GM19324 (cell line): ENCODE data around the gene CHAT.

Experiments
- ATAC-seq: cut with Tn5 transposase; IDR thresholded peaks from one replicate; pipeline ENCODE4 v1.9.1; 2021; ENCODE audit warnings: mild to moderate bottlenecking, moderate library complexity; ENCODE audit not compliant: unreplicated experiment, low FRiP score

Gene CHAT

GRCh38 chr10:49596836-49597235 lies 17.0 kb upstream of the CHAT start:
- ATAC-seq = no peak

DNA sequence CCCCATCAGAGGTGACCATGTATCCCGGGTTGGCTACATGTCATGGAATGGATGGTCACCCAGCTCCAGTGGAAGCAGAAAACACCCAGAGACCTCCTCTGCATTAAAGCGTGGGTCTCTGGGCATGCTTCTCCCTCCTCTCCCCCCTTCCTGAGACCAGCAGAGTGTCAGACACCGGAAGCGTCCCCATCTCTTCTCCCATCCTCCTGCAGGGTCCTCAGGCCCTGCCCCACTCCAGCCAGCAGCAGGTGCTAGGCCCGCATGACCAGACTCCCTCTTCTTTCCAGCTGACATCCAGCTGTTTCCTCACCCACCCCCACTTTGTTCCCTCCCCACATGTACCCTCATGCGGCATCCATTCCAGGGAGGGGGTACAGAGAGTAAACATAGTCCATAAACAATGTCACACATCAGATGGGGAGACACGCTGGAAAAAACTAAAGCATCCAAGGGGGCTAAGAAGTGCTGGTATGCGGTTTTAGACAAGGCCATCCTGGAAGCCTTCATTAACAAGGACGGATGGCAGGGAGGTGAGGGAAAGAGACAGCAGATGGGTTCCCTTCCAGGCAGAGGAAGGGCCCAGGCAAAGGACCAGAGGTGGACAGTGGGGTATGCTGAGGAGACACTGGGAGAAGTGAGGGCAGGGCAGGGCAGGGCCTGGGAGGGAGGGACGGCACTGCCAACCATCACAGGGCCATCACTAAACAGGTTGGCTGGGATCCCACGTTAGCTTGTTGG lies 16.2 kb upstream of the CHAT start:
- ATAC-seq = no peak

- ATAC-seq = no peak
These were observed 15.5 kb upstream of the CHAT start for GRCh38 chr10:49598164-49598856.

- ATAC-seq = no peak
These were observed 14.9 kb upstream of the CHAT start for GRCh38 chr10:49598986-49599385.

GRCh38 chr10:49599546-49599945 lies 14.3 kb upstream of the CHAT start:
- ATAC-seq = no peak

DNA sequence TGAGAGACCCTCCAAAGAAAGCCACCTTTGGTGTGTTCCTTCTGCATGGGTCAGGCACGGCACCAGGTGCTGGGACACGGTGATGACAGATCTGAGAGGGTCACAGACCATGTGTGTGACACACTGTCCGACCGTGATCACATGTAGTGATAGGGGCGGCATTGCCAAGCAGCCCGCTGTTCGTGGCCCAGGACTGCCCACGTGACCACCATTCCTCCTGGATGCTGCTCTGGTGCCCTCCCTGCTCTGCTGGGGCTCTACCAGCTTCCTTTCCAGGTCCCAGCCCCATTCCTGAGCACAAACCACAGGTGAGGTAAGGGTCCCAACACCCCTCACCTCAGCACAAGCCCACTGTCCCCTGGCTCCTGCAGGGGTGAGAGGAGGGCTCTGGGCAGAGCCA lies 13.8 kb upstream of the CHAT start:
- ATAC-seq = no peak

- no peak for ATAC-seq
These were observed 12.9 kb upstream of the CHAT start for GRCh38 chr10:49600781-49601400.

DNA sequence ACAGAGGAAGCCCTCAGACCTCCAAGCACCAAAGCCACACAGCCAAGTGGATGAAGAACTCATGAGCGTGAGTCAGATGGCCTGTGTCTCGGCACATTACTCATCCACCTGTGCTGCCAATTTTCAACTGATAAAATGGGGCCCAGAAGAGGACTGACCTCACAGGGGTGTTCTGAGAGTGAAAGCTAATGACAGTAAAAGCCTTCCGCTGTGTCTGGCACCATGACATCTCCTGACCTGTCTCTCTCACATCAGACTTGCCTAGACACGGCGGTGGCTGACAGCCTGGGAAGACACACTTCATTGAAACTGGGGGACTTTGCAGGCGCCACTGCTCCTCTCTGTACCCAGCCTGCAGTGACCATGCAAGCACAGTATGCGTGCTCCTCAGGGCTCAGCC lies 12.0 kb upstream of the CHAT start:
- ATAC-seq = no peak

GRCh38 chr10:49602380-49603023 lies 11.3 kb upstream of the CHAT start:
- no peak for ATAC-seq

- no peak for ATAC-seq
These were observed 8.5 kb upstream of the CHAT start for GRCh38 chr10:49605216-49605938.

- no peak for ATAC-seq
These were observed 7.8 kb upstream of the CHAT start for GRCh38 chr10:49605939-49606509.

DNA sequence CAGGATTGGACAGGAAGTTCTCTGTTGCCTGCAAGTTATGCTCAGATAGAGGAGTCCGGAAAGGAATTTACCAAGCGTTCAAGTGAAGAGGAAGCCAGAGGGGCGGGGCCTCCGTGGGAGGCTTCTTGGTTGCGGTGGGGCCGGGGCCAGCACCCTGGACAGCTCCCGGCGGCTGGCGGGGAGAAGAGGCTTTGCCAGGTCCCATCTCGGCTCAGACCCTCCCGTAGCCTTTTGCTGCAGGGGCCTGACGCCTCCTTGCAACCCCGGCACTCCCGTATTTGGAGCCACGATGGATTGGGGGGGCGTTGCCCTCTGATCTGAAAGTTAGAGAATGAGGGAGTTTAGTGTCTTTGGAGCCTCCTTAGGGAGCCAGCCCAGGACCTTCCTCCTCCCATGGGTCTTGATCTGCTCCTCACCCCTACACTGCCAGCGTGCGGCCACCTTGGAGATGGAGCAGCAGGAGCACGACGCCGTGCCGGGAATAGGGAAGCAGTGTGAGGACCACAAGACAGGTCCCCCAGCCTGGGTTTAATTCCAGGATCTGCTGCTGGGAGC lies 6.8 kb upstream of the CHAT start:
- ATAC-seq = peak; percentile 57

DNA sequence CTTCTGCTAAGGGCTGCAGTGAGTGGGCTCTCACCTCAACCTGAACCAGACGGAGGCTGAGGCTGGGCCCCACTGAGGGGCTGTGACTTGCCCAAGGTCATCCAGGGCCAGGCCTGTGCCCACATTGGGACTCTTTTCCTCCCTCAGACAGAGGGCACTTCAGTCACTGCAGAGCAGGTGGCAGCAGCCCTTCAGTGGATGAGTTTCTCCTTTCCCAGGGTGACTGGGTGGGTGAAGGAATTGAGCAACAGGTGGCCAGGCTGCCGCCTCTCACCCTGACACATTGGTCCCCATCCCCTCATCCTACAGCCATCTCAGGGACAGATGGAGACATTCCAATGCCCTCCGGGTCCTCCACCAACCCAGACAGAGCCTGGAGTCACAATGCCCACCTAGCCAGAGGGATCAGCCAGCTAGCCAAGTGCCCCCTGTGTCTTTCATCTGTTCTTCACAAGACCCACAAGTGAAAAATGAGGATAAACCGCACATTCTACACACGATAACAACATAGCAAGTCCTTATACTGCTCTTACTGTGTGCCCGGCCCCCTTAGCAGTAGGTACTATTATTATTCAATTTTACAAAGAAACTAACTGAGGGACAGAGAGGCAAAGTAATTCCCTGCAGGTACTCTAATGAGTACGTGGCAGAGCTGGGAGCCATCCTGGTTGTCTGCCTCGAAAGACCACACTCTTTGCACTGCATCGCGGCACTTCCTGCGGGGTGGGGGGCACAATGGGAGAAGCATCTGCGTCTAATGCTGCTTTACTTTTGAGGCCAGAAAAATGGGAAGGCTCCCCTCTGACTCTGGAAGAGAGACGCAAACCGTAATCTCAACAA lies 5.5 kb upstream of the CHAT start:
- ATAC-seq = no peak

GRCh38 chr10:49609006-49609282 lies 4.9 kb upstream of the CHAT start:
- ATAC-seq = no peak

DNA sequence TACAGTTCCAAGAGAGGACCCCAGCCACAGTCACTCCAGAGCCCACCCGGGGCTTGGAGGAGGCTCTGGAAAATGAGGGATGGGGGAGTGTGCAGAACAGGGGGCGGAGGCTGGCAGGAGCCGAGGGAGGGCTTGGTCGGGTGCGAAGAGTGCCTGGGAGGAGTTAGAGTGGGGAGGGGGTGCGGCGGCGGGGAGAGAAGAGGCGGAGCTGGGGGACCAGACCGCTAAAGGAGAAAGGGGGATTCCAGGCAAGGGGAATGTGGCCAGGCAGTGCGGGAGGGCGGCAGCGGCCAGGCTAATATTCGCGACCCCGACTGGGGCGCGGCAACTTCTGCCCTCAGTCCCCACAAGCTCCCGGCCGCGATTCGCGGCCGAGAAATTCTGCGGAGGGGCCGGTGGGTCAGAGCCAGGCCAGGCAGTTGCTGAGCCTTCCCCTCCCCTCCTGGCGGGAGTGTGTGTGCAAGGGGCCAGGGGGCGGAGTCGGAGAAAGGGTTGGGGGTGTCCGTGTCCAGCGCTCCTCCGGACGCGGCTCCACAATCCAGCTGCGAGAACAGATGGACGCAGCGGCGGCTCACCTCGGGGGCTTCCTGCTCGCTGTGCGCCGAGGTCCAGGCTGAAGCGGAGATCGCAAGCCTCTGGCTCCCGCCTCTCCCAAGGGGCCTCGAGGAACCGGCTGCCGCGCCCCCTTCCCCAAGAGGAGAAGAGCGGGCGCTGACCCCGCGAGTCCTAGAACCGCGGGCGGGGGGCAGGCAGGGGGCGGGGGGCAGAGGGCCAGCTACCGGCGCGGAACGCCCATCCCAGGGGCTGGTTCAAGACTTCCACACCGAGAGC lies 4.3 kb upstream of the CHAT start:
- no peak for ATAC-seq

DNA sequence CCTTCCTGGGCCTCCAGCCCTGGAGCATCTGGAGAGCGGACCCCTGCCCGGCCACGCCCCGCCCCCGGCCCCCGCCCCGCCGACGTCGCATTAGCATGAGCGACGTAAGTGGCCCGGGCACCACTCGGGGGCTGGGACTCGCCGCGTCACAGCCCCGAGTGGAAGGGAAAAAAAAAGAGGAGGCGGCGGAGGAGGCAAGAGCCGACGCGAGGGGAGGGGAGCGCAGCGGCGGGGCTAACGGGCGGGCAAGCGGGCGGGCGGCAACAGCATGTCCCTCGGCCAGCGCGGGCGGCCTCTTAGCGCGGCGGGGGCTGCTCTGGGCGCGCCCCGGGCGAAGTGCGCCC lies 3.8 kb upstream of the CHAT start, which contains the start of gene SLC18A3:
Gene SLC18A3, plus strand, starts transcription at position 197 of the 344 bp plus-strand sequence. CDS start 431 bp downstream, outside the sequence.
- ATAC-seq = no peak

GRCh38 chr10:49610458-49611165 lies 3.2 kb upstream of the CHAT start:
- no peak for ATAC-seq
